ENCODE results near the gene KHDC4. TPM values are rescaled to one million over a fixed set of nuclear protein-coding genes. Genes with fewer than 3 reads are reported as not detected.

The KHDC4 gene
- total and polyA plus RNA-seq, 9 of the 15 experiments (the other 6 are each of a cell fraction or from before 2014, with no cell fraction given) = 12.1 to 185 (median 65.6) TPM

GRCh38 chr1:155983191-155984024 lies 49.2 kb upstream of the KHDC4 start (continued):
- no peak for TF ChIP-seq ADNP (tag; IDR thresholded peaks at IDR 0.05)
- TF ChIP-seq MCM7 (IDR thresholded peaks at IDR 0.05) = no peak
- no peak for TF ChIP-seq DNMT1 (IDR thresholded peaks at IDR 0.05)
- TF ChIP-seq MCM2 (IDR thresholded peaks at IDR 0.05; ENCODE audit: low read depth) = no peak
- TF ChIP-seq ZC3H8 (IDR thresholded peaks at IDR 0.05) = no peak
- no peak for TF ChIP-seq ZBTB9 (CRISPR knock-in tag; IDR thresholded peaks at IDR 0.05)
- no peak for TF ChIP-seq MXI1 (IDR thresholded peaks at IDR 0.05; ENCODE audit: low read depth, low read length)
- TF ChIP-seq ZNF589 (CRISPR knock-in tag; IDR thresholded peaks at IDR 0.05; ENCODE audit: low read depth) = peak; percentile 61; the same call in 1 of the 2 replicates
- no peak for TF ChIP-seq POLR3A (IDR thresholded peaks at IDR 0.05; ENCODE audit: borderline replicate concordance, extremely low read depth, insufficient read depth, insufficient read length)
- no peak for TF ChIP-seq MTA1 (IDR thresholded peaks at IDR 0.05; ENCODE audit: borderline replicate concordance)
- TF ChIP-seq ZMIZ1 (IDR thresholded peaks at IDR 0.05; ENCODE audit: low read depth in 2 of 2, low read length in 2 of 2) = no peak
- TF ChIP-seq ELF4 (CRISPR knock-in tag; IDR thresholded peaks at IDR 0.05) = no peak
- no peak for TF ChIP-seq SP1 (CRISPR knock-in tag; IDR thresholded peaks at IDR 0.05)
- TF ChIP-seq ZNF699 (CRISPR knock-in tag; IDR thresholded peaks at IDR 0.05; ENCODE audit: insufficient replicate concordance) = no peak
- TF ChIP-seq CSDE1 (IDR thresholded peaks at IDR 0.05) = no peak
- TF ChIP-seq RERE (CRISPR knock-in tag; IDR thresholded peaks at IDR 0.05; ENCODE audit: borderline replicate concordance) = no peak
- TF ChIP-seq POLR3G (IDR thresholded peaks at IDR 0.05; ENCODE audit: extremely low read depth, insufficient read length, insufficient replicate concordance) = no peak
- no peak for TF ChIP-seq STAT5A (IDR thresholded peaks at IDR 0.05; ENCODE audit: borderline replicate concordance, low read length)
- no peak for TF ChIP-seq PML (IDR thresholded peaks at IDR 0.05; ENCODE audit: low read length)

Data from K562 (cell line).